Measurements from ENCODE around the gene GPR135. TPM values are rescaled to one million over a fixed set of nuclear protein-coding genes. Genes with fewer than 3 reads are reported as not detected.

GPR135 gene
- polyA plus RNA-seq, 1 donor: 3.2 TPM

- no peak for DNase-seq (ENCODE audit: low read depth)
These were observed 42.9 kb downstream of the GPR135 start for GRCh38 chr14:59422069-59422881.

- no peak for DNase-seq (ENCODE audit: low read depth)
These were observed 45.9 kb downstream of the GPR135 start for GRCh38 chr14:59419303-59419702.

GRCh38 chr14:59417311-59417710 lies 47.9 kb downstream of the GPR135 start:
- no peak for DNase-seq (ENCODE audit: low read depth)

- no peak for DNase-seq (ENCODE audit: low read depth)
These were observed 49.2 kb downstream of the GPR135 start for GRCh38 chr14:59415836-59416602.

Other genes starting within 250 kb of the GPR135 start
- 22.0 TPM for gene L3HYPDH, start 19.0 kb upstream of the GPR135 start, polyA plus RNA-seq (ENCODE audit: insufficient read length)
- gene JKAMP, start 19.1 kb upstream of the GPR135 start, polyA plus RNA-seq (ENCODE audit: insufficient read length): 45.8 TPM
- not detected for gene CCDC175, start 111.4 kb upstream of the GPR135 start, polyA plus RNA-seq (ENCODE audit: insufficient read length)

All from forelimb muscle (tissue), 1 donor.